T47D (cell line): ENCODE data around the gene RNF144A.

Experiments used
- DNase-seq, 2 experiments: peaks; one replicate each; pipeline versions ENCODE4 v3.0.0 to v3.0.0-alpha.2; 2011 to 2012; ENCODE audit warnings: low read depth in 1 of 2, low spot score in 1 of 2
- JUND ChIP-seq: IDR thresholded peaks from 2 replicates; pipeline ENCODE4 v1.6.1; 2012; ENCODE audit warnings: low read depth
- in situ Hi-C: cut with HindIII; loops from 2 replicates; pipeline ENCODE4 v1.10.0; 2016; ENCODE audit warnings: low sequenced_read_pairs, low pct_unique_long_range_greater_than_20kb

Gene RNF144A

GRCh38 chr2:6937157-6937556 is 19.9 kb downstream of the RNF144A start:
- DNase-seq: no peak
- TF ChIP-seq JUND: no peak

GRCh38 chr2:6937582-6937981 is 20.4 kb downstream of the RNF144A start:
- in situ Hi-C loops: no loop called here
- TF ChIP-seq JUND: no peak
- no peak for DNase-seq

More at GRCh38 chr2:6937157-6937556, 19.9 kb downstream of the RNF144A start:
- in situ Hi-C loops: no loop called here

- in situ Hi-C loops: no loop called here
- no peak for TF ChIP-seq JUND
- no peak for DNase-seq
Observed at GRCh38 chr2:6939071-6939470, 21.9 kb downstream of the RNF144A start.

GRCh38 chr2:6940820-6941219 is 23.6 kb downstream of the RNF144A start:
- DNase-seq: no peak
- TF ChIP-seq JUND: no peak
- in situ Hi-C loops: no loop called here

GRCh38 chr2:6941299-6942046 is 24.3 kb downstream of the RNF144A start:
- in situ Hi-C loops: no loop called here
- no peak for DNase-seq
- TF ChIP-seq JUND: no peak

GRCh38 chr2:6942848-6943247 is 25.6 kb downstream of the RNF144A start:
- in situ Hi-C loops: no loop called here
- no peak for TF ChIP-seq JUND
- DNase-seq: no peak

GRCh38 chr2:6943523-6943922 is 26.3 kb downstream of the RNF144A start:
- in situ Hi-C loops: no loop called here
- no peak for TF ChIP-seq JUND
- no peak for DNase-seq

GRCh38 chr2:6943971-6944370 is 26.8 kb downstream of the RNF144A start:
- in situ Hi-C loops: no loop called here
- TF ChIP-seq JUND: no peak
- DNase-seq: no peak

- TF ChIP-seq JUND: no peak
- no peak for DNase-seq
- in situ Hi-C loops: no loop called here
Observed at GRCh38 chr2:6944555-6944954, 27.3 kb downstream of the RNF144A start.

- DNase-seq: no peak
- no peak for TF ChIP-seq JUND
- in situ Hi-C loops: no loop called here
Observed at GRCh38 chr2:6945087-6945813, 28.0 kb downstream of the RNF144A start.

- no peak for TF ChIP-seq JUND
- in situ Hi-C loops: no loop called here
- no peak for DNase-seq
Observed at GRCh38 chr2:6945821-6946220, 28.6 kb downstream of the RNF144A start.

- no peak for TF ChIP-seq JUND
- in situ Hi-C loops: no loop called here
- DNase-seq: no peak
Observed at GRCh38 chr2:6946722-6947121, 29.5 kb downstream of the RNF144A start.

GRCh38 chr2:6947929-6948676 is 30.9 kb downstream of the RNF144A start:
- no peak for DNase-seq
- TF ChIP-seq JUND: no peak
- in situ Hi-C loops: no loop called here
